ENCODE data around the gene RHOJ.
"Not testable (repeated sequence)": the region's sequence is repeated elsewhere in the genome, so short reads cannot be mapped to it uniquely, and the experiment has no call there.

RHOJ gene

GRCh38 chr14:63296060-63296563 lies 91.9 kb downstream of the RHOJ start:
- DNase-seq (ENCODE audit: low read depth, low spot score) = no peak

GRCh38 chr14:63297372-63298063 lies 93.3 kb downstream of the RHOJ start:
- no peak for DNase-seq (ENCODE audit: low read depth, low spot score)

DNA sequence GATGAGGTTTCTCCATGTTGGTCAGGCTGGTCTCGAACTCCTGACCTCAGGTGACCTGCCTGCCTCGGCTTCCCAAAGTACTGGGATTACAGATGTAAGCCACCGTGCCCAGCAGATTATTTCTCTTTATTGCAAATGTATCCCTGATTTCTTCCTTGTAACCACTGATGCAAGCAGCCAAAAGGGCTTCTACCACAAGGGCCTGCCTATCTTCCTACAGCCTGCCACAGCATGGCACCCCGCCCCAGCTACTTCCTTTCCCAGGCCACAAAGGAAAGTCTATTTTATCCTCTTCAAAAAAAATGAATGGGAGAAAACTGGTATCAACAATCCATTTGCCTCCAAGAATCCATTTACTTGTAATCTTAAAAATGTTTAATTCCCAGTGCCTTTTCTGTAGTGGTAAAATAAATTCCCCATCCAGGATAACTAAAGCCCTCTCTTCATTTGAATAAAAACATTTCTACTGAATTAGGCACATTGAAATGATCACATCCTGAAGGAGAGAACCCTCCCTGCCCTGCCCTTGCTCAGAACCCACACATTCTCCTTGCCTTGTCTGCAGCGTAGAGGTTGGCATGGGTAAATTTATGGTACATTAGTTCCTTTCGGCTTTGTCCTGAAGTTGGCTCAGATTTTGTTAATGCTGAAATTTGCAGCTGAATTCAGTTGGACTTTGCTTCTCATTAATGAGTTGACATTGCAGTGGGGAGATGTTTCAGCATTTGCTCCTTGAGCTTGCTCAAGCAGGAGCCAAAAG lies 95.3 kb downstream of the RHOJ start:
- no peak for DNase-seq (ENCODE audit: low read depth, low spot score)

DNA sequence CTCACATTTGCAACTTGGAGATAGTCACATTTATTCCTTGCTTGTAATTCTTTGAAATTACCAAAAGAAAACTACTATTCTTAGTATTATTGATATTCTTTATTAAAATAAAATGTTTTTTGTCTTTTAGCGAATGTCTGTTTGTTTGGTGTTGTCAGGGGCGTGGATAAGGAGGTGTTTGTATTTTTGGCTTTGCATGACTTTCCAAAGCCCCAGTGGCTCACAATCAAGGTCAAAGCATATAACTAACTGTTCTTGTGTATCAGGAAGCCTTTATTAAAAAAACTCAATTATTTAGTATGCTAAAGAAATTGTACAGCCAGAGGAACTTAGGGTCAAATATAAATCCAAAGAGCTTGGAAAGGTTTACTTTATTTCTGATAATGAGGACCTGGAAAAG lies 96.6 kb downstream of the RHOJ start:
- no peak for DNase-seq (ENCODE audit: low read depth, low spot score)

GRCh38 chr14:63301891-63302534 lies 97.8 kb downstream of the RHOJ start:
- no peak for DNase-seq (ENCODE audit: low read depth, low spot score)

DNA sequence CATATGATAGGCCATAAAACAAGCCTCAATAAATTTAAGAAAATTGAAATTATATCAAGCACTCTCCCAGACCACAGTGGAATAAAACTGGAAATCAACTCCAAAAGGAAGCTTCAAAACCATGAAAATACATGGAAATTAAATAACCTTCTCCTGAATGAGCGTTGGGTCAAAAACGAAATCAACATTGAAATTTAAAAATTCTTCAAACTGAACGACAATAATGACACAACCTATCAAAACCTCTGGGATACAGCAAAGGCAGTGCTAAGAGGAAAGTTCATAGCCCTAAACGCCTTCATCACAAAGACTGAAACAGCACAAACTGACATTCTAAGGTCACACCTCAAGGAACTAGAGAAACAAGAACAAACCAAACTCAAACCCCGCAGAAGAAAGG lies 100.2 kb downstream of the RHOJ start:
- DNase-seq (ENCODE audit: low read depth, low spot score) = not testable (repeated sequence)

DNA sequence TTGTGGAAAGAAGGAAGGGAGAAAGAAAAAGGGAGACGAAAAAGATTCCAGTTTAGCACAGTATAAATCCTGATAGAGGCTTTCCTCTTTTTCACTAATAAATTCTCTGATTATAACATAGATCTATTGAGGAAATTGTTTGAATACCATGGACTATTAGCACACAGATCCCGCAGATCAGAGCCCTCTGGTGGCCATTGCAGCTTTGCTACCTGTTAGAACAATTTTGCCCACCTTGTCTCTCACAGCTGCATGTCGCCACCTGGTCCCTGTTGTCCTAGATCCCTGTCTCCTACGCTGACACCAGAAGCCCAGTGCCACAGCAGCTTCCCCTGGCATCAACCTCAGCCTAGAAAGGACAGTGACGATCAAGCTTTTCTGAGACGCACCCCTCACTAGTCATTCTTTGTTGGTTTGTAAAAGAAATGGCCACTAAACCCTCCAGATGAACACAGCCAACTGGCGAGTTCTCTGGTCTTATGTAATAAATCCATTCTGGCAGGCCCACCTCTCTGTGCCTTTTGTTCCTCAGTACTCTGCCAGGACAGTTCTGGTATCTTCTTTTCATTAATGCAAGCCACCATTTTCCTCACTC lies 104.6 kb downstream of the RHOJ start:
- no peak for DNase-seq (ENCODE audit: low read depth, low spot score)

GRCh38 chr14:63318835-63319234 lies 114.6 kb downstream of the RHOJ start, which contains the start of gene GPHB5:
Gene GPHB5 (minus strand): TSS chr14:63318935. CDS start chr14:63317849, 1,086 bp downstream.
- DNase-seq (ENCODE audit: low read depth, low spot score) = no peak

DNA sequence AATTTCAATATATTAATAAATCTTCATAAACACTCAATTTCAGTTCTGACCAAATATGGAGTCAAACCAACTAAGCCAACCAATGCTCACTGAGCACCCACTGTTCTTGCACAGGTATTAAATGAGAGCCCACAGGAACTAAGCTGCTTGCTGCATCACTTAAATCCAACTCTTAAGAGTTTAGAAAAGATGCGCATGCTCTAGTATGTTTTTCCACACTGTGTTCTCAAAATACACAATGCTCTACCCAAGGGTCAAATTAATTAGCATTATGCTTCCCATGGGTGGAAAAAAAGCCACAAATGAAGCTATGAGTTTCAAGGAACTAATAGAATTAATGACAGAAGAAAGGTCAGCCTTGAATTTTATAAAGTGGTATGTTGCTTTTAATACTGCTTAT lies 118.2 kb downstream of the RHOJ start:
- no peak for DNase-seq (ENCODE audit: low read depth, low spot score)

DNA sequence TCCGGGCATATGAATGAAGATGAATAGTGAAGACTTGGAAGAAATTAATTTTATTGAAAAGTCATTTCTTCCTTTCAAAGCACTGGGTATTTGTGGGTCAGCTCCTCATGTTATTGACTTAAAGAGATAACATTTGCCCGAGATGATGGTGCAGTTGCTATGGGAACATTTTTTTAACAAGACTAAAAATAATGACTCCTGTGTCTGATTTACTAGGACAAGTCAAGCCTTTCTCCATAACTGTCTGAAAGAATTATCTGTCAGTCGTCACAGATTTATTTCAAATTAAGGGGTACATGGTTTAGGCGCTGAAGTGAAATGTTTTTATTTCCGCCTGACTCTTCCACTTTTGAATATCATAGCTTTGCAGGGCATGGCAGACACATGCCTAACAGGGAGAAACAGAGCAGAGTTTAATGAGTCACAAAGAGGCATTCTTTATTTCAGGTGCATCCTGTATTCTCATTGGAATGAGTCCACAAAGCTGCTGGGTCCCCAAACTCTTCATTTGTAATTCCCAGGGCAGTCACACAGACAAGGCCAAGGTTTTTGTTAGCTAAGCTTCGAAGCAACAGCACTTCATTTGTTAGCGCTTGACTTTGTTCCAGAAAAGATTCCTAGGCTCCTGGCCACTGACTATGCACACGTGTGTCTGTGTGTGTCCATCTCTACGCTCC lies 118.8 kb downstream of the RHOJ start:
- DNase-seq (ENCODE audit: low read depth, low spot score) = no peak

DNA sequence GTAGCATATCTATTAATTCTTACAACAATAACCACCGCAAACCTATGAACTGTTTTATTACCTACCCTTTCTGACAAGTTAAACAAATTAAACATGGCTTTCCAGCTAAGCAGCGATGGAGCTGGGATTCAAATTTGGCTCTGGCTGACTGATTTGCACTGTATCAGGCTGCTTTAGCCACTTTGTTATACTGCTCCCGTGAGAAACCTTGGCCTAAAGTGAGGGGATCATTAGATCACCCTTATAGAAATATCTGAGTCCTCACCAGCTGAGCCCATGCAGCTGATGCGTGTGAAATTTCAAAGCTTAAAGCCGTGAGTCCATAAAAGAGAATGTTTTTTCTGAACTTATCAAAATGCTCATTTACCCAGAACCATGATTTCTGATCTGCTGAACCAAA lies 122.6 kb downstream of the RHOJ start:
- no peak for DNase-seq (ENCODE audit: low read depth, low spot score)

DNA sequence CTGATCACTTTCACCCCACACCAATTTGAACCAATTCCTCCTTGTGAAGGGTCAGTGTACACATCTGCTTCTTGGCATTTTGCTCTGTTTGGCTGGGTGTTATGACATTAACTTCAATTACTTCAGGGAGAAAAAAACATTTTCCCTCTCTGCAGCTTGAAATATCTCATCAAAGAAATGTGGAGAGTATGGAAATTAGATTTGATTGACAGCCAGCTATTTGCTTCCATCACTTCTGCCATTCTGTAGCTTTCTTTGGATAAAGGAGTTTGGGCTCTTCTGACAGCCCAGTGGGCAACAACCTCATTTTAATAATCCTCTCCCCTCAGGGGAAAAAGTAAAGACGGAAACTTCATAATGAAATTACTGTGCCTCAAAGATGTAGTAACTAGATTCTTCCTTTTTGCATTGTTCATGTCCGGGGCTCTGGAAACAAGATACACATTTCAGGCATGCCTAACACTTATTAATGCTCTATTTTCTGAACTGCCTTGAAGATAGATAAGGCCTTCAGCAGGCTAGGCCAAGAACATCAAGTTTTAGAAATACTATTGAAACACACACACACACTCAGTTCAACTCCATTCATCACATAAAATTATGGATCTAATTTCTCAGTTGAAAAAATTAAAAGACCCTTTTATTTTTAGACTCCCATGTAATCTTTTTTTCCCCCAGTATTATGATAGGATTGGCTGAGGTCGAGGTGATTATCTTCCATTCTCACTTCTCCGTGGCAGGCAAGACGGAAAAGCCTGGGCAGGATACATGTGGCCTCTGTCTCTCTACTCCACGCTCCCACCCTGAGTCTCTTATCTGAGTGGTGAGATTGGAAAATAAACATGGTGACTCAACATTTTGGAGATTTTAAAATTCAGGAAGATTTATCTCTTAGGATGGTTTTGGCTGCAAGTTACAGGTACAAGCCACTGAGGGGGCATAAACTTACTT lies 124.8 kb downstream of the RHOJ start:
- no peak for DNase-seq (ENCODE audit: low read depth, low spot score)

- no peak for DNase-seq (ENCODE audit: low read depth, low spot score)
Measured at GRCh38 chr14:63342371-63342770, 138.1 kb downstream of the RHOJ start.

All from smooth muscle cell of the brain vasculature (primary cell).